Measurements from ENCODE around the gene GPR27.

GPR27 gene

DNA sequence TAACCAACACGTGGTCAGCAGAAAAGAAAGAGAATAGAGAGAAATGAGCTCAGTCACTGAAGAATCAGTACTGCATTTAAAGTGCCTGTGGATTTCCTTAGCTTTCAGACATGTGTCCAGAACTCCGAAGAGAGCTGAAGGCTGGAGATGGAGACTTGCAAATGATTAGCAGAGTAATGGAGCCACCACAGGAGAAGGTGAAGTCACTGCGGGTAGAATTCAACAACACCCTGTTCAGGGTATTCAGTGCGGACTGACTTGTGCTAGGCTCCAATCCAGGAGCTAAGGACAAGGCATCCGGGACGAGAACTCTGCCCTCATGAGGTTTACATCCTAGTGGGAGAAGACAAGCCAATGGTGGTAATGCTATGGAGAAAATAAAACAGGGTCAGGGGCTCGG is 32.7 kb upstream of the GPR27 start:
- H3K27ac ChIP-seq (ENCODE audit: extremely low read depth, low read depth, low read length): no peak overlapping the region
- no peaks in the 10 kb centered on the region for H3K4me1 ChIP-seq (ENCODE audit: control insufficient read depth, insufficient read depth, low read length)
- TF ChIP-seq GFI1B (tag by site-specific recombination; IDR thresholded peaks at IDR 0.05) (no peak), AEBP2 (tag by site-specific recombination; IDR thresholded peaks at IDR 0.05; ENCODE audit: borderline replicate concordance) (no peak), ZNF658 (tag by site-specific recombination; IDR thresholded peaks at IDR 0.05) (no peak), ZNF16 (tag by site-specific recombination; IDR thresholded peaks at IDR 0.05; ENCODE audit: low read depth) (no peak), ZNF513 (tag by site-specific recombination; IDR thresholded peaks at IDR 0.05) (no peak), ZBTB7A (tag by site-specific recombination; IDR thresholded peaks at IDR 0.05; ENCODE audit: low read depth) (no peak), ZNF239 (tag by site-specific recombination; IDR thresholded peaks at IDR 0.05) (no peak), ZNF555 (tag by site-specific recombination; conservative IDR thresholded peaks at IDR 0.05) (no peak), MEIS1 (CRISPR knock-in tag; IDR thresholded peaks at IDR 0.05; ENCODE audit: borderline replicate concordance) (no peak), ZNF707 (tag by site-specific recombination; IDR thresholded peaks at IDR 0.05) (no peak), SCRT2 (tag by site-specific recombination; IDR thresholded peaks at IDR 0.05) (no peak)
- TF ChIP-seq, protein P1, sequence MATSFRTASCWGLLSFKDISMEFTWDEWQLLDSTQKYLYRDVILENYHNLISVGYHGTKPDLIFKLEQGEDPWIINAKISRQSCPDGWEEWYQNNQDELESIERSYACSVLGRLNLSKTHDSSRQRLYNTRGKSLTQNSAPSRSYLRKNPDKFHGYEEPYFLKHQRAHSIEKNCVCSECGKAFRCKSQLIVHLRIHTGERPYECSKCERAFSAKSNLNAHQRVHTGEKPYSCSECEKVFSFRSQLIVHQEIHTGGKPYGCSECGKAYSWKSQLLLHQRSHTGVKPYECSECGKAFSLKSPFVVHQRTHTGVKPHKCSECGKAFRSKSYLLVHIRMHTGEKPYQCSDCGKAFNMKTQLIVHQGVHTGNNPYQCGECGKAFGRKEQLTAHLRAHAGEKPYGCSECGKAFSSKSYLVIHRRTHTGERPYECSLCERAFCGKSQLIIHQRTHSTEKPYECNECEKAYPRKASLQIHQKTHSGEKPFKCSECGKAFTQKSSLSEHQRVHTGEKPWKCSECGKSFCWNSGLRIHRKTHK (tag by site-specific recombination; IDR thresholded peaks at IDR 0.05): no peak
- H3K9me3 ChIP-seq (ENCODE audit: control insufficient read depth, insufficient read depth, low read depth, low read length): no peaks in the 10 kb centered on the region
- no peaks in the 10 kb centered on the region for H3K36me3 ChIP-seq (ENCODE audit: control insufficient read depth in 2 of 2, insufficient read depth in 1 of 2, low read length in 2 of 2)
- ChIA-PET POLR2A (no interaction called here), CTCF (interaction anchor here (0.6 to 1.3 kb wide), 3 partner anchors 9 to 272 kb away, joined by 3 to 6 read pairs (median 4); no protein-coding TSS in a partner anchor)
- no peak overlapping the region for H3K4me3 ChIP-seq (ENCODE audit: low read depth, low read length)

- TF ChIP-seq ZNF221 (tag by site-specific recombination; IDR thresholded peaks at IDR 0.05; ENCODE audit: borderline replicate concordance) (no peak), GLI4 (tag by site-specific recombination; IDR thresholded peaks at IDR 0.05) (no peak), TRIM28 (IDR thresholded peaks at IDR 0.05; ENCODE audit: borderline replicate concordance, low read length) (no peak), ZBTB7A (tag by site-specific recombination; IDR thresholded peaks at IDR 0.05; ENCODE audit: low read depth) (no peak), OVOL3 (tag by site-specific recombination; IDR thresholded peaks at IDR 0.05) (no peak), ZNF391 (tag by site-specific recombination; IDR thresholded peaks at IDR 0.05; ENCODE audit: borderline replicate concordance, low read depth) (no peak), SP7 (tag by site-specific recombination; IDR thresholded peaks at IDR 0.05) (no peak), SALL2 (tag by site-specific recombination; IDR thresholded peaks at IDR 0.05; ENCODE audit: borderline replicate concordance) (no peak), ZNF488 (tag by site-specific recombination; IDR thresholded peaks at IDR 0.05) (no peak), ZNF324 (tag by site-specific recombination; IDR thresholded peaks at IDR 0.05) (no peak)
- ChIA-PET POLR2A (no interaction called here), CTCF (interaction anchor here (1.3 kb wide), 1 partner anchor 11 kb away, joined by 4 read pairs; no protein-coding TSS in a partner anchor)
- Histone ChIP-seq H3K9me3 (ENCODE audit: control insufficient read depth, insufficient read depth, low read depth, low read length) (no peaks in the 10 kb centered on the region), H3K27ac (ENCODE audit: extremely low read depth, low read depth, low read length) (no peak overlapping the region), H3K4me3 (ENCODE audit: low read depth, low read length) (no peak overlapping the region), H3K4me1 (ENCODE audit: control insufficient read depth, insufficient read depth, low read length) (no peaks in the 10 kb centered on the region), H3K36me3 (ENCODE audit: control insufficient read depth in 2 of 2, insufficient read depth in 1 of 2, low read length in 2 of 2) (no peaks in the 10 kb centered on the region)
Measured at GRCh38 chr3:71721651-71722157, 32.0 kb upstream of the GPR27 start.

Measured in HEK293 (cell line).